ENCODE measurements around the gene NELFB. TPM values are rescaled to one million over a fixed set of nuclear protein-coding genes. Genes with fewer than 3 reads are reported as not detected.

Gene NELFB
- total RNA-seq, 1 experiment from 2014 or later: 71.7 TPM

DNA sequence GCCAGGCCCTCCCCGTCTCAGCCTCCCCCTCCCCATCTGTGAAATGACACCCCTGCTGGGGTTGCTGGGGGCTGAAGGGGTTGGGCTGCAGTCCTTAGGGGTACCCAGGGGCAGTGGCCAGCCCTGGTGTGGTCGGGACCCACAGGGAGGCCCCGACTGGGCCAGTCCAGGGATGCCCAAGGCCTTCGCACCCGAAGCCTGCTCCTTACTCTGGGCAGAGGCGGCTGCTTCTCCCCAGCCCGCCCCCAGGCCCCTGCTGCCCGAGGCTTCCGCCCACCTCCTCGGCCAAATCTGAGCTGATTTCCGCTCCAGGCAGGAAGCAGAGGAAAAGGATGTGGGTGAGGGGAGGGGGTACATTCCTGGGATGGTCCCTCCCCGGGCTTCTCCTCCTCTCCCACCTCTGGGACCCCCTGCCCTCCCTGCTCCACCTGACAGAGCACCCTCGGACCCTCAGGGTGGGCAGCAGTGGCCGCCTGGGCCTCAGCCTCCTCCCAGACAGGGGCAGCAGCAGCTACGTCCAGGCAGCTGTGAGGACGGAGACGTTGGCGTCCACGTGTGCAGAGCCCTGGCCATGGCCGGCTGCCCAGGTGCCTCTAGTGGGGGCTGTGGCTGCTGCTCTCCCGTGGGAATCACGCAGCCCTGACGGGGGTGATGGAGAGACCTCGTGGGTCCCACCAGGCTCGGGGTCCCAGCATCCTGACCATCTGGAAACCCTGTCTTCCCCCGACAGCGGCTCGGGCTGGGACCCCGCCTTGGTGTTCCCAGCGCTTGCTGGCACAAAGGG, 51.1 kb downstream of the NELFB start:
- H3K9me3 ChIP-seq (ENCODE audit: control insufficient read depth, low read depth, low read length): no peaks in the 10 kb centered on the region
- H3K27ac ChIP-seq (ENCODE audit: insufficient read length, low read depth, low read length): no peak overlapping the region
- Mint-ChIP-seq H3K4me1 (peaks cover 9 to 37% of the 10 kb centered on the region in 2 experiments), H3K4me3 (no peak overlapping the region), H3K9me3 (no peaks in the 10 kb centered on the region; a peak in 1 of 5 replicates), H3K27ac (no peak overlapping the region; a peak in 1 of 7 replicates), H3K27me3 (ENCODE audit: low read depth) (peaks cover 11% of the 10 kb centered on the region), H3K36me3 (ENCODE audit: insufficient read depth in 1 of 3, low read depth in 3 of 3) (no peaks in the 10 kb centered on the region)
- TF ChIP-seq, protein P1, sequence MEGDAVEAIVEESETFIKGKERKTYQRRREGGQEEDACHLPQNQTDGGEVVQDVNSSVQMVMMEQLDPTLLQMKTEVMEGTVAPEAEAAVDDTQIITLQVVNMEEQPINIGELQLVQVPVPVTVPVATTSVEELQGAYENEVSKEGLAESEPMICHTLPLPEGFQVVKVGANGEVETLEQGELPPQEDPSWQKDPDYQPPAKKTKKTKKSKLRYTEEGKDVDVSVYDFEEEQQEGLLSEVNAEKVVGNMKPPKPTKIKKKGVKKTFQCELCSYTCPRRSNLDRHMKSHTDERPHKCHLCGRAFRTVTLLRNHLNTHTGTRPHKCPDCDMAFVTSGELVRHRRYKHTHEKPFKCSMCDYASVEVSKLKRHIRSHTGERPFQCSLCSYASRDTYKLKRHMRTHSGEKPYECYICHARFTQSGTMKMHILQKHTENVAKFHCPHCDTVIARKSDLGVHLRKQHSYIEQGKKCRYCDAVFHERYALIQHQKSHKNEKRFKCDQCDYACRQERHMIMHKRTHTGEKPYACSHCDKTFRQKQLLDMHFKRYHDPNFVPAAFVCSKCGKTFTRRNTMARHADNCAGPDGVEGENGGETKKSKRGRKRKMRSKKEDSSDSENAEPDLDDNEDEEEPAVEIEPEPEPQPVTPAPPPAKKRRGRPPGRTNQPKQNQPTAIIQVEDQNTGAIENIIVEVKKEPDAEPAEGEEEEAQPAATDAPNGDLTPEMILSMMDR (conservative IDR thresholded peaks at IDR 0.05): no peak
- no peaks in the 10 kb centered on the region for H3K23me2 ChIP-seq (ENCODE audit: insufficient read length, low read depth, low read length, poor library complexity, severe bottlenecking)
- no peak overlapping the region for H3K14ac ChIP-seq (ENCODE audit: insufficient read depth, low read length)
- no peak overlapping the region for H2BK20ac ChIP-seq (ENCODE audit: low read depth, low read length, poor library complexity, severe bottlenecking)
- H3K23ac ChIP-seq (ENCODE audit: insufficient read length, low read depth, low read length): no peak overlapping the region
- no peak overlapping the region for H4K8ac ChIP-seq (replicated peaks; ENCODE audit: insufficient read length, low read depth, low read length)
- H3K4me2 ChIP-seq (ENCODE audit: insufficient read depth, insufficient read length, low read length): no peak overlapping the region
- peak; percentile 38 for DNase-seq
- no peak overlapping the region for H3K4ac ChIP-seq (ENCODE audit: low read depth, low read length)
- no peak overlapping the region for H3K9ac ChIP-seq (ENCODE audit: extremely low read depth, insufficient read length, low read length)
- no peaks in the 10 kb centered on the region for H3K79me1 ChIP-seq (ENCODE audit: insufficient read depth, low read depth, low read length, poor library complexity, severe bottlenecking)
- no peak overlapping the region for H4K91ac ChIP-seq (ENCODE audit: insufficient read length, low read depth, low read length)
- no peaks in the 10 kb centered on the region; the same call in 1 of the 2 replicates for H3K27me3 ChIP-seq (ENCODE audit: insufficient read depth, low read length)
- no peaks in the 10 kb centered on the region for H4K20me1 ChIP-seq (ENCODE audit: control insufficient read depth, insufficient read depth, insufficient read length)
- H4K5ac ChIP-seq (ENCODE audit: insufficient read length, low read depth, low read length): no peak overlapping the region
- no peak overlapping the region for H3K56ac ChIP-seq (ENCODE audit: insufficient read length, low read depth, low read length)
- H3T11ph ChIP-seq (ENCODE audit: low read length): no peak overlapping the region
- no peak overlapping the region for H2AFZ ChIP-seq (ENCODE audit: low read length)
- no peak overlapping the region for H2AK5ac ChIP-seq (ENCODE audit: insufficient read length, low read length)
- H2BK12ac ChIP-seq (ENCODE audit: insufficient read length, low read depth, low read length): no peak overlapping the region
- no peak overlapping the region for H2BK5ac ChIP-seq (ENCODE audit: insufficient read length, low read length)
- no peak overlapping the region for H2BK120ac ChIP-seq (ENCODE audit: low read depth, low read length, poor library complexity, severe bottlenecking)
- no CpG with 5 or more reads among the region's 30 CpGs for WGBS (ENCODE audit: extremely low coverage, insufficient read length, low lambda C conversion rate)
- H3K4me1 ChIP-seq (ENCODE audit: insufficient read depth, low read length): no peaks in the 10 kb centered on the region; the same call in 1 of the 2 replicates
- no peak overlapping the region for H2BK15ac ChIP-seq (ENCODE audit: low read depth, low read length)
- H3K79me2 ChIP-seq (ENCODE audit: insufficient read depth, low read length): no peaks in the 10 kb centered on the region
- H3K18ac ChIP-seq (ENCODE audit: insufficient read length, low read depth, low read length): no peak overlapping the region

Measured in H9 (cell line).